HFF-Myc (cell line): ENCODE measurements around the gene KIFC1.

Experiments
- DNase-seq: peaks from one replicate; pipeline ENCODE4 v3.0.0-alpha.2; 2011; ENCODE audit warnings: low read depth; ENCODE audit errors: extremely low read depth
- H3K4me3 ChIP-seq: replicated peaks from 2 replicates; pipeline ENCODE4 v1.5.1; 2011; ENCODE audit warnings: low read depth, mild to moderate bottlenecking, control low read depth, low read length
- TF ChIP-seq, protein P1 (sequence below): IDR thresholded peaks from 2 replicates; pipeline ENCODE4 v1.5.1; 2012; ENCODE audit warnings: mild to moderate bottlenecking, low read depth, low read length, control low read depth; ENCODE audit errors: missing control alignments

Gene KIFC1

GRCh38 chr6:33421344-33421643 is 29.7 kb downstream of the KIFC1 start:
- no peak overlapping the region for H3K4me3 ChIP-seq
- no peak for DNase-seq
- TF ChIP-seq, protein P1, sequence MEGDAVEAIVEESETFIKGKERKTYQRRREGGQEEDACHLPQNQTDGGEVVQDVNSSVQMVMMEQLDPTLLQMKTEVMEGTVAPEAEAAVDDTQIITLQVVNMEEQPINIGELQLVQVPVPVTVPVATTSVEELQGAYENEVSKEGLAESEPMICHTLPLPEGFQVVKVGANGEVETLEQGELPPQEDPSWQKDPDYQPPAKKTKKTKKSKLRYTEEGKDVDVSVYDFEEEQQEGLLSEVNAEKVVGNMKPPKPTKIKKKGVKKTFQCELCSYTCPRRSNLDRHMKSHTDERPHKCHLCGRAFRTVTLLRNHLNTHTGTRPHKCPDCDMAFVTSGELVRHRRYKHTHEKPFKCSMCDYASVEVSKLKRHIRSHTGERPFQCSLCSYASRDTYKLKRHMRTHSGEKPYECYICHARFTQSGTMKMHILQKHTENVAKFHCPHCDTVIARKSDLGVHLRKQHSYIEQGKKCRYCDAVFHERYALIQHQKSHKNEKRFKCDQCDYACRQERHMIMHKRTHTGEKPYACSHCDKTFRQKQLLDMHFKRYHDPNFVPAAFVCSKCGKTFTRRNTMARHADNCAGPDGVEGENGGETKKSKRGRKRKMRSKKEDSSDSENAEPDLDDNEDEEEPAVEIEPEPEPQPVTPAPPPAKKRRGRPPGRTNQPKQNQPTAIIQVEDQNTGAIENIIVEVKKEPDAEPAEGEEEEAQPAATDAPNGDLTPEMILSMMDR, result no peak

DNA sequence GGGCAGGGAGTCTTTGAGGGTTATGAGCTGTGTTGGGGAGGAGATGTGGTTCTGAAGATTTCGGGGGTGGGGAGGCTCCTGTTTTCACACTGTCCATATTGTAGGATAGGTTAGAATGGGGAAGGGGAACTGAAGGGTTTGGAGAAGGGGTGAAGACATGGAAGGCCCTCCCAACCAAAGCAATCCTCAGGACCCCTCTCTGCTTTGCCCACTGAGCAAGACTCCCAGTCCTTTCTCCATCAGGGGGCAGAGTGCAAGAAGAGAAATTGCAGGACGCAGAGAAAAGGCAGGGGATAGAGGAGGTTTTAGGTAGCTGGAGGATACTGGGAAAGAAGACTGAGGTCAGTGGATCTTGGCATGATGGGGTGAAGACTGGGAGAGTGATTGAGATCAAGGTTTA is 32.2 kb downstream of the KIFC1 start:
- no peak overlapping the region for H3K4me3 ChIP-seq
- TF ChIP-seq, protein P1, result no peak
- DNase-seq, result no peak

- DNase-seq, result no peak
- TF ChIP-seq, protein P1, result no peak
- H3K4me3 ChIP-seq, result peak overlapping the region; percentile 55
These were observed 33.4 kb downstream of the KIFC1 start for GRCh38 chr6:33424855-33425667.

- H3K4me3 ChIP-seq, result peak overlapping the region; percentile 55
- TF ChIP-seq, protein P1, result peak; percentile 58
- no peak for DNase-seq
These were observed 34.3 kb downstream of the KIFC1 start for GRCh38 chr6:33425668-33426577.

DNA sequence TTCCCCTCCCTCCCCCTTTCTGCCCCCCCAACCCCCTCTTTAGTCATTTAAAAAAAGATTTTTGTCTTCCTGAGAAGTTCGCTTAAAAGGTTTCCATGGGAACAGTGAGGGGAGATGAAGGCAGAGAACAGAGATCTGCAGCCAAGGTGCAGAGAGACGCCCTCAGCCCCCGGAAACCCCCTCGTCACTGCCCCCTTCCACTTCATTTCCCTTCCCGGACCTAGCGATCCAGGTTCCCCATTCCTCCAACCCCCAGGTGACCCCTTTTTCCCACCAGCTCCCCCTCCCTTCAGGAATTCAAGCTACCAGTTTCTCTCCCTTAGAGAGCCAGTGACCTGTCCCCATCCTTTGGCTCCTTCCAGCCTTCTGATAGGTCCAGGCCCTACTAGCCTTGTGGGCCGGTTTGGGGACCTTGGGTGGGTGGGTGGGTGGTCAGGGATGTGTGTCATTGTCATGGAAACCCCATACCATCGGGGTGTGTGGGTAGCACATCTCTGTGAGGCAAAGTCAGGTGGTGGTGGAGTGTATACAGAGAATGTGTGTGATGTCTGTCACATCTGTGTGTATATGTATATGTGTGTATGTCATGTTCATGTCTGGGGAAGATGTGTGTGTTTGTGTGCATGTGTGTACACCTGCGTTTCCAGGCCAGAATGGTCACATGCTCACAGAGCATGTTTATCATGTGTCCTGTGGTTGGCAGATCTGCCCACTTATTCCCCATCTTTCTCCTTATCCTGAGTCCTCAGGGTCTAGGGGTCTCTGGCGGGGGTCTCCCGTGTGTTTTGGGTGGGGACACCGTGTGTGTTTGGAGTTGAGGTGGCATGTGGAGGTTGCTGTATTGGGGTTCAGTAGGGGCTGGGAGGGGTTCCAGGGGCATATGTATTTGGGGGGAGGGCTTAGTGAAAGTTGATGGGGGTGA is 35.2 kb downstream of the KIFC1 start:
- TF ChIP-seq, protein P1, result no peak
- DNase-seq, result no peak
- peak overlapping the region; percentile 55 for H3K4me3 ChIP-seq

DNA sequence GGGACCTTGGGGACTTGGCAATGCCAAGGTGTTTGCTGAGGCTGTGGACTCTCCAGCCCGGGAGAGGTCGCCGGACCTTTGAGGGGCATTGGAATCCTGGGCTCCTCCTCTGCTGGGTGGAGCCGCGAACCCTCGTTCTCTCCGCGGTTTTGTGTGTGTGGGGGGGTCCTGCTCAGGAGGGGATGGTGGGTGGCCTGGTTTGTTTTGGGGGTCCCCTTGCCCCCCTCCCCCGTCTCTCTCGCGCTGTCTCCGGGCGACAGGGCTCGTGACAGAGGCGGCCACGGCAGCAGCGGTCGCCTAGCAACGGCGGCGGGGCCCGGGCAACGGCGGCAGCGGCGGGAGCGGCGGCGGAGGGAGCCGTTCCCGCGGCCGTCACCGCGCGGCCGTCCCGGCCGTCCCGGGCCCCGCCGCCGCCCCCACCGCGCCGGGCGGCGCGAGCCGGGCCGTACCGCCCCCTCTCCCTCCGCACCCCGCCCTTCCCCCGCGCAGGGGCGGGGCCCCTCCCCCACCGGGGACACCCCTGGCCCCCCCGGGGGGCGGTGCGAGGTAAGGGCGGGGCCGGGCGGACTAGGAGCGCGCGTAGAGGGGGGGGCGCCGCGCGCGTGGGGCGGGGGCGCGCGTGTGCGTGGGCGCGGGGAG is 36.1 kb downstream of the KIFC1 start:
- peak overlapping the region; percentile 53 for H3K4me3 ChIP-seq
- TF ChIP-seq, protein P1, result no peak
- no peak for DNase-seq
